Panc1 (cell line): ENCODE data around the gene EMID1. TPM values are rescaled to one million over a fixed set of nuclear protein-coding genes. Genes with fewer than 3 reads are reported as not detected.
A peak's percentile ranks its signal among the peaks of the same experiment; 100 is the strongest.

Source experiments
- ATAC-seq: fragments of 200-7000 bp; cut with Tn5 transposase; 2 replicates; pipeline ENCODE4 v1.9.1; 2020; ENCODE audit warnings: mild to moderate bottlenecking, moderate library complexity
- BruUV-seq: library from RNA; stranded (reverse); fragments of 400-500 nt; replicated peaks from 2 replicates; lab custom pipeline; 2021; lab: Mats Ljungman, UMichigan
- CTCF ChIA-PET: fragments of 300-600 bp; sonication (Branson Sonifier 250); formaldehyde crosslinking; loops from one replicate; lab custom pipeline; 2022; ENCODE audit warnings: antibody characterized with exemption; lab: Charles Lee
- POLR2A ChIA-PET: fragments of 300-600 bp; sonication (Branson Sonifier 250); formaldehyde crosslinking; loops from one replicate; lab custom pipeline; 2022; ENCODE audit warnings: antibody characterized with exemption; lab: Charles Lee
- DNase-seq: peaks from one replicate; pipeline ENCODE4 v3.0.0-alpha.2; 2010; ENCODE audit warnings: low read depth, low spot score
- H3K27ac ChIP-seq: 2 replicates; pipeline ENCODE4 v1.5.1; 2011; ENCODE audit warnings: mild to moderate bottlenecking, low read length, inconsistent platforms
- H3K27me3 ChIP-seq: fragments of 200-500 bp; sonication (Bioruptor generic); 2 replicates; pipeline ENCODE4 v1.6.0; 2014; ENCODE audit warnings: low read length, inconsistent platforms; ENCODE audit not compliant: control insufficient read depth, insufficient read depth
- H3K36me3 ChIP-seq: fragments of 200-500 bp; sonication (Bioruptor generic); 2 replicates; pipeline ENCODE4 v1.5.1; 2014; ENCODE audit warnings: inconsistent platforms, mild to moderate bottlenecking, low read length, moderate library complexity; ENCODE audit not compliant: control insufficient read depth, insufficient read depth
- H3K4me1 ChIP-seq: 2 replicates; pipeline ENCODE4 v1.5.1; 2011; ENCODE audit warnings: inconsistent platforms, mild to moderate bottlenecking, low read length, moderate library complexity; ENCODE audit not compliant: control insufficient read depth, insufficient read depth
- H3K4me3 ChIP-seq, 2 experiments: 2 replicates each; pipeline ENCODE4 v1.5.1; 2011 to 2012; ENCODE audit warnings: low read depth in 2 of 2, low read length in 2 of 2, mild to moderate bottlenecking in 2 of 2, inconsistent platforms in 1 of 2, moderate library complexity in 1 of 2
- H3K9me3 ChIP-seq: fragments of 200-500 bp; sonication (Bioruptor generic); 2 replicates; pipeline ENCODE4 v1.5.1; 2014; ENCODE audit warnings: low read depth, mild to moderate bottlenecking, inconsistent platforms, low read length, moderate library complexity; ENCODE audit not compliant: control insufficient read depth, insufficient read depth
- in situ Hi-C: cut with HindIII; loops from 2 replicates; pipeline ENCODE4 v1.10.0; 2016; ENCODE audit warnings: low sequenced_read_pairs, low pct_unique_long_range_greater_than_20kb
- intact Hi-C: fragments of 100-400 bp; cut with micrococcal nuclease; formaldehyde crosslinking; loops from one replicate; pipeline ENCODE4 v1.10.0; 2022; ENCODE audit not compliant: unreplicated experiment
- total RNA-seq: library from RNA; stranded (reverse); gene quantifications from one replicate; pipeline ENCODE4 v1.2.1, GENCODE V29; 2021; ENCODE audit not compliant: unreplicated experiment
- TF ChIP-seq, protein P1 (sequence below), 2 experiments: IDR thresholded peaks; 2 replicates each; pipeline ENCODE4 v1.6.1; 2011 to 2012; ENCODE audit warnings: low read depth in 2 of 2, control low read depth in 1 of 2, low read length in 1 of 2, mild to moderate bottlenecking in 1 of 2, moderate library complexity in 1 of 2; ENCODE audit not compliant: insufficient read depth in 1 of 2
- TF ChIP-seq, protein P2 (sequence below): fragments of 450-650 bp; IDR thresholded peaks from 2 replicates; pipeline ENCODE4 v1.5.1; 2017; ENCODE audit warnings: mild to moderate bottlenecking

The EMID1 gene
- total RNA-seq, 1 experiment from 2014 or later, result 1.1 TPM

DNA sequence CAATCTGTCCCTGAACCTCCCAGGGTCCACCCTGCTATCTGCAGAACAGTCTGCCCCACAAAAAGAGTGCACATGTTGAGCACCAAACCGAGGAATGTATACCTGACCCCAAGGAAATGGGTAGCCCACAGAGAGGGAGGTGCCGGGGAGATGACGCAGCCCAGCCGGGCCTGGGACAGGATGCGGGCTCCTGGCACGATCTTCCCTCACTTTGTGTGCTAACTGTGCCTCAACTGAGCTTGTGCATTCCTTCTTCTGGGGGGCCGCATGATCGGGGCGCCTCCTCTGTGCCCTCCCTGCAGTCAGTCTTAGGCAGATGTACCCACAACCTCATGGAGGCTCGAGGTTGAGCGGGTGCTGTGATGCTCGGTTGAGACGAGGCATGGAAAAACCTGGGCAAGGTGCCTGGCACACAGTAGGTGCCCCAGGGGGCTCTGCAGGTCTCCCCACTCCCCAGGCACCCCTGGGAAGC is 103.1 kb downstream of the EMID1 start:
- Histone ChIP-seq H3K4me3 (peak overlapping the region; percentile 66 to 75), H3K4me1 (peaks cover 24% of the 10 kb centered on the region), H3K36me3 (no peaks in the 10 kb centered on the region; the same call in 1 of the 2 replicates), H3K27ac (peak overlapping the region; percentile 71), H3K9me3 (no peaks in the 10 kb centered on the region), H3K27me3 (no peaks in the 10 kb centered on the region)
- in situ Hi-C loops, result no loop called here
- ChIA-PET POLR2A (no interaction called here), CTCF (no interaction called here)
- intact Hi-C loops, result no loop called here
- ATAC-seq (no peak), DNase-seq (no peak)
- BruUV-seq, result no TSS peak
- TF ChIP-seq, protein P1, sequence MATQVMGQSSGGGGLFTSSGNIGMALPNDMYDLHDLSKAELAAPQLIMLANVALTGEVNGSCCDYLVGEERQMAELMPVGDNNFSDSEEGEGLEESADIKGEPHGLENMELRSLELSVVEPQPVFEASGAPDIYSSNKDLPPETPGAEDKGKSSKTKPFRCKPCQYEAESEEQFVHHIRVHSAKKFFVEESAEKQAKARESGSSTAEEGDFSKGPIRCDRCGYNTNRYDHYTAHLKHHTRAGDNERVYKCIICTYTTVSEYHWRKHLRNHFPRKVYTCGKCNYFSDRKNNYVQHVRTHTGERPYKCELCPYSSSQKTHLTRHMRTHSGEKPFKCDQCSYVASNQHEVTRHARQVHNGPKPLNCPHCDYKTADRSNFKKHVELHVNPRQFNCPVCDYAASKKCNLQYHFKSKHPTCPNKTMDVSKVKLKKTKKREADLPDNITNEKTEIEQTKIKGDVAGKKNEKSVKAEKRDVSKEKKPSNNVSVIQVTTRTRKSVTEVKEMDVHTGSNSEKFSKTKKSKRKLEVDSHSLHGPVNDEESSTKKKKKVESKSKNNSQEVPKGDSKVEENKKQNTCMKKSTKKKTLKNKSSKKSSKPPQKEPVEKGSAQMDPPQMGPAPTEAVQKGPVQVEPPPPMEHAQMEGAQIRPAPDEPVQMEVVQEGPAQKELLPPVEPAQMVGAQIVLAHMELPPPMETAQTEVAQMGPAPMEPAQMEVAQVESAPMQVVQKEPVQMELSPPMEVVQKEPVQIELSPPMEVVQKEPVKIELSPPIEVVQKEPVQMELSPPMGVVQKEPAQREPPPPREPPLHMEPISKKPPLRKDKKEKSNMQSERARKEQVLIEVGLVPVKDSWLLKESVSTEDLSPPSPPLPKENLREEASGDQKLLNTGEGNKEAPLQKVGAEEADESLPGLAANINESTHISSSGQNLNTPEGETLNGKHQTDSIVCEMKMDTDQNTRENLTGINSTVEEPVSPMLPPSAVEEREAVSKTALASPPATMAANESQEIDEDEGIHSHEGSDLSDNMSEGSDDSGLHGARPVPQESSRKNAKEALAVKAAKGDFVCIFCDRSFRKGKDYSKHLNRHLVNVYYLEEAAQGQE (IDR thresholded peaks at IDR 0.05; ENCODE audit: insufficient read depth in 1 of 2, low read depth in 2 of 2, low read length in 1 of 2), result no peak
- TF ChIP-seq, protein P2, sequence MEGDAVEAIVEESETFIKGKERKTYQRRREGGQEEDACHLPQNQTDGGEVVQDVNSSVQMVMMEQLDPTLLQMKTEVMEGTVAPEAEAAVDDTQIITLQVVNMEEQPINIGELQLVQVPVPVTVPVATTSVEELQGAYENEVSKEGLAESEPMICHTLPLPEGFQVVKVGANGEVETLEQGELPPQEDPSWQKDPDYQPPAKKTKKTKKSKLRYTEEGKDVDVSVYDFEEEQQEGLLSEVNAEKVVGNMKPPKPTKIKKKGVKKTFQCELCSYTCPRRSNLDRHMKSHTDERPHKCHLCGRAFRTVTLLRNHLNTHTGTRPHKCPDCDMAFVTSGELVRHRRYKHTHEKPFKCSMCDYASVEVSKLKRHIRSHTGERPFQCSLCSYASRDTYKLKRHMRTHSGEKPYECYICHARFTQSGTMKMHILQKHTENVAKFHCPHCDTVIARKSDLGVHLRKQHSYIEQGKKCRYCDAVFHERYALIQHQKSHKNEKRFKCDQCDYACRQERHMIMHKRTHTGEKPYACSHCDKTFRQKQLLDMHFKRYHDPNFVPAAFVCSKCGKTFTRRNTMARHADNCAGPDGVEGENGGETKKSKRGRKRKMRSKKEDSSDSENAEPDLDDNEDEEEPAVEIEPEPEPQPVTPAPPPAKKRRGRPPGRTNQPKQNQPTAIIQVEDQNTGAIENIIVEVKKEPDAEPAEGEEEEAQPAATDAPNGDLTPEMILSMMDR, result no peak

Other genes with a start within 250 kb of the EMID1 start
- gene C22orf31, start 144.1 kb upstream of the EMID1 start, total RNA-seq, result not detected
- 2.2 TPM for gene KREMEN1, start 132.9 kb upstream of the EMID1 start, total RNA-seq
- 49.6 TPM for gene RHBDD3, start 62.1 kb downstream of the EMID1 start, total RNA-seq
- gene EWSR1, start 62.4 kb downstream of the EMID1 start, total RNA-seq, result 272 TPM
- gene GAS2L1, start 100.8 kb downstream of the EMID1 start, total RNA-seq, result 68.8 TPM
- gene RASL10A, start 109.8 kb downstream of the EMID1 start, total RNA-seq, result 2.6 TPM
- 48.6 TPM for gene AP1B1, start 182.7 kb downstream of the EMID1 start, total RNA-seq
- gene RFPL1, start 232.7 kb downstream of the EMID1 start, total RNA-seq, result not detected